HepG2 (cell line): ENCODE results near the gene LMAN2L. TPM values are rescaled to one million over a fixed set of nuclear protein-coding genes. Genes with fewer than 3 reads are reported as not detected.

Experiments
- ARNT ChIP-seq: fragments of 450-650 bp; IDR thresholded peaks from 2 replicates; pipeline ENCODE4 v1.6.1; 2017
- ARNTL ChIP-seq: sonication (generic); formaldehyde crosslinking; IDR thresholded peaks from 2 replicates; pipeline ENCODE4 v1.4.0; 2020; ENCODE audit warnings: mild to moderate bottlenecking, missing genetic modification reagents
- CBX1 ChIP-seq: IDR thresholded peaks from one replicate; pipeline ENCODE4 v1.6.1; 2016; ENCODE audit warnings: antibody characterized with exemption, low read depth
- CEBPB ChIP-seq: IDR thresholded peaks from 2 replicates; pipeline ENCODE4 v1.6.1; 2011; ENCODE audit warnings: low read depth, low read length, improper control_type of control experiment, borderline replicate concordance
- ETV5 ChIP-seq: IDR thresholded peaks from 2 replicates; pipeline ENCODE4 v1.6.1; 2018; ENCODE audit warnings: missing biosample characterization, missing genetic modification reagents, inconsistent platforms, borderline replicate concordance
- FOXJ3 ChIP-seq: sonication (generic); formaldehyde crosslinking; IDR thresholded peaks from 2 replicates; pipeline ENCODE4 v1.4.0; 2020; ENCODE audit warnings: missing genetic modification reagents, mild to moderate bottlenecking, borderline replicate concordance
- IKZF4 ChIP-seq: sonication (generic); formaldehyde crosslinking; IDR thresholded peaks from 2 replicates; pipeline ENCODE4 v1.5.1; 2020; ENCODE audit warnings: borderline replicate concordance, mild to moderate bottlenecking, low read depth, missing genetic modification reagents; ENCODE audit errors: not compliant biosample characterization
- IKZF5 ChIP-seq: IDR thresholded peaks from 2 replicates; pipeline ENCODE4 v1.6.1; 2018; ENCODE audit warnings: missing genetic modification reagents, mild to moderate bottlenecking, missing compliant biosample characterization
- MIER2 ChIP-seq: IDR thresholded peaks from 2 replicates; pipeline ENCODE4 v1.6.1; 2016; ENCODE audit warnings: missing biosample characterization, missing genetic modification reagents
- MTA3 ChIP-seq: sonication (generic); formaldehyde crosslinking; IDR thresholded peaks from 2 replicates; pipeline ENCODE4 v1.4.0; 2020; ENCODE audit warnings: missing genetic modification reagents
- NAIF1 ChIP-seq: sonication (generic); formaldehyde crosslinking; IDR thresholded peaks from 2 replicates; pipeline ENCODE4 v1.5.0; 2020; ENCODE audit warnings: mild to moderate bottlenecking, missing genetic modification reagents, borderline replicate concordance
- PAF1 ChIP-seq: IDR thresholded peaks from 2 replicates; pipeline ENCODE4 v1.6.1; 2016; ENCODE audit warnings: missing genetic modification reagents, missing compliant biosample characterization
- POLR2AphosphoS2 ChIP-seq: IDR thresholded peaks from 2 replicates; pipeline ENCODE4 v1.6.1; 2011; ENCODE audit warnings: low read depth, low read length, improper control_type of control experiment
- RXRB ChIP-seq: IDR thresholded peaks from 2 replicates; pipeline ENCODE4 v1.6.1; 2016; ENCODE audit warnings: borderline replicate concordance, missing genetic modification reagents, missing compliant biosample characterization
- ZFYVE20 ChIP-seq: sonication (generic); formaldehyde crosslinking; IDR thresholded peaks from 2 replicates; pipeline ENCODE4 v1.8.0; 2023; ENCODE audit warnings: low read depth, mild to moderate bottlenecking, moderate library complexity, missing genetic modification reagents, borderline replicate concordance
- ZNF446 ChIP-seq: sonication (generic); formaldehyde crosslinking; IDR thresholded peaks from 2 replicates; pipeline ENCODE4 v1.5.0; 2020; ENCODE audit warnings: mild to moderate bottlenecking, missing genetic modification reagents
- ZNF598 ChIP-seq: sonication (generic); formaldehyde crosslinking; IDR thresholded peaks from 2 replicates; pipeline ENCODE4 v1.5.1; 2020; ENCODE audit warnings: mild to moderate bottlenecking, missing genetic modification reagents, borderline replicate concordance
- ZNF703 ChIP-seq: sonication (generic); formaldehyde crosslinking; IDR thresholded peaks from 2 replicates; pipeline ENCODE4 v1.5.1; 2020; ENCODE audit warnings: missing genetic modification reagents, mild to moderate bottlenecking, moderate library complexity, borderline replicate concordance
- ZNF747 ChIP-seq: sonication (generic); formaldehyde crosslinking; IDR thresholded peaks from 2 replicates; pipeline ENCODE4 v1.8.1; 2023; ENCODE audit warnings: missing genetic modification reagents, mild to moderate bottlenecking, borderline replicate concordance
- ZNF772 ChIP-seq: sonication (generic); formaldehyde crosslinking; IDR thresholded peaks from 2 replicates; pipeline ENCODE4 v1.5.0; 2020; ENCODE audit warnings: mild to moderate bottlenecking, missing genetic modification reagents
- ZNF773 ChIP-seq: sonication (generic); formaldehyde crosslinking; IDR thresholded peaks from 2 replicates; pipeline ENCODE4 v1.4.0; 2020; ENCODE audit warnings: missing genetic modification reagents, borderline replicate concordance
- ZNF792 ChIP-seq: IDR thresholded peaks from 2 replicates; pipeline ENCODE4 v1.6.1; 2016
- ZSCAN30 ChIP-seq: sonication (generic); formaldehyde crosslinking; IDR thresholded peaks from 2 replicates; pipeline ENCODE4 v1.5.0; 2020; ENCODE audit warnings: mild to moderate bottlenecking, missing genetic modification reagents
- polyA plus RNA-seq, 8 experiments: library from polyadenylated mRNA; depleted of rRNA in 3 of 8; stranded (reverse) in 7 of 8; unstranded in 1 of 8; fragments of >200 nt; fragmentation: Illumina TruSeq in 4 of 8; extraction: Trizol in 4 of 8; gene quantifications; 2 replicates each; pipeline versions ENCODE4 v1.2.1 to v1.2.3, GENCODE V29; 2011 to 2016; ENCODE audit warnings: low read depth in 4 of 8, missing spikeins in 1 of 8, mixed read lengths in 1 of 8; ENCODE audit not compliant: insufficient read depth in 1 of 8
- total RNA-seq, 5 experiments: library from RNA; depleted of rRNA; stranded (reverse); fragments of >200 nt; fragmentation: Illumina TruSeq; extraction: Trizol; gene quantifications; 2 replicates each; pipeline ENCODE4 v1.2.3, GENCODE V29; 2016; ENCODE audit warnings: low read depth in 1 of 5
- TF ChIP-seq, protein P1 (sequence below): sonication (generic); formaldehyde crosslinking; IDR thresholded peaks from 2 replicates; pipeline ENCODE4 v1.5.1; 2020; ENCODE audit warnings: missing genetic modification reagents, mild to moderate bottlenecking, borderline replicate concordance
- TF ChIP-seq, protein P2 (sequence below): IDR thresholded peaks from 2 replicates; pipeline ENCODE4 v1.6.1; 2012; ENCODE audit warnings: low read length, improper control_type of control experiment

Gene LMAN2L
- total and polyA plus RNA-seq, 2 of the 13 experiments (the other 11 are each of a cell fraction or from before 2014, with no cell fraction given) = 39.1 to 57.9 TPM

GRCh38 chr2:96739633-96740428, at the start of gene LMAN2L (continued):
- TF ChIP-seq IKZF4 (no peak), ZNF747 (CRISPR knock-in tag) (no peak), RXRB (CRISPR knock-in tag) (no peak), ZNF703 (CRISPR knock-in tag) (0 out of 2 replicates have a peak, but pooled peaks have one; percentile 49), CBX1 (no peak), PAF1 (CRISPR knock-in tag) (no peak), ZSCAN30 (CRISPR knock-in tag) (no peak), ZNF772 (CRISPR knock-in tag) (no peak; the same call in 1 of the 2 replicates), ZNF792 (CRISPR knock-in tag) (0 out of 2 replicates have a peak, but pooled peaks have one; percentile 64), ETV5 (CRISPR knock-in tag) (no peak), ZNF446 (no peak), ZNF598 (CRISPR knock-in tag) (no peak), ARNT (no peak), MTA3 (CRISPR knock-in tag) (no peak), ARNTL (CRISPR knock-in tag) (peak; percentile 72; the same call in 1 of the 2 replicates), POLR2AphosphoS2 (no peak), FOXJ3 (0 out of 2 replicates have a peak, but pooled peaks have one; percentile 21), IKZF5 (CRISPR knock-in tag) (peak; percentile 67; the same call in 1 of the 2 replicates), MIER2 (no peak), NAIF1 (CRISPR knock-in tag) (no peak), ZFYVE20 (CRISPR knock-in tag) (no peak), ZNF773 (CRISPR knock-in tag) (no peak), CEBPB (no peak)
- TF ChIP-seq, protein P1, sequence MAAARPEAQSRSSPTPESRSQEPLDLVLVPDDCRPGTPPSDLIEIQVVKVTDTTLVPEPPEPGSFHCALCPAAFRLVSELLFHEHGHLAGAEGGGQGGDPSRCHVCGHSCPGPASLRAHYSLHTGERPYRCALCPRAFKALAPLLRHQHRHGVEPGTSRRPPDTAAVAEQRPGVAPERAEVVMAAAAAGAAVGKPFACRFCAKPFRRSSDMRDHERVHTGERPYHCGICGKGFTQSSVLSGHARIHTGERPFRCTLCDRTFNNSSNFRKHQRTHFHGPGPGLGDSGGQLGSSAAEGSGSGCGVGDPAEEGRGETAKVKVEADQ (CRISPR knock-in tag) = no peak; the same call in 1 of the 2 replicates
- TF ChIP-seq, protein P2, sequence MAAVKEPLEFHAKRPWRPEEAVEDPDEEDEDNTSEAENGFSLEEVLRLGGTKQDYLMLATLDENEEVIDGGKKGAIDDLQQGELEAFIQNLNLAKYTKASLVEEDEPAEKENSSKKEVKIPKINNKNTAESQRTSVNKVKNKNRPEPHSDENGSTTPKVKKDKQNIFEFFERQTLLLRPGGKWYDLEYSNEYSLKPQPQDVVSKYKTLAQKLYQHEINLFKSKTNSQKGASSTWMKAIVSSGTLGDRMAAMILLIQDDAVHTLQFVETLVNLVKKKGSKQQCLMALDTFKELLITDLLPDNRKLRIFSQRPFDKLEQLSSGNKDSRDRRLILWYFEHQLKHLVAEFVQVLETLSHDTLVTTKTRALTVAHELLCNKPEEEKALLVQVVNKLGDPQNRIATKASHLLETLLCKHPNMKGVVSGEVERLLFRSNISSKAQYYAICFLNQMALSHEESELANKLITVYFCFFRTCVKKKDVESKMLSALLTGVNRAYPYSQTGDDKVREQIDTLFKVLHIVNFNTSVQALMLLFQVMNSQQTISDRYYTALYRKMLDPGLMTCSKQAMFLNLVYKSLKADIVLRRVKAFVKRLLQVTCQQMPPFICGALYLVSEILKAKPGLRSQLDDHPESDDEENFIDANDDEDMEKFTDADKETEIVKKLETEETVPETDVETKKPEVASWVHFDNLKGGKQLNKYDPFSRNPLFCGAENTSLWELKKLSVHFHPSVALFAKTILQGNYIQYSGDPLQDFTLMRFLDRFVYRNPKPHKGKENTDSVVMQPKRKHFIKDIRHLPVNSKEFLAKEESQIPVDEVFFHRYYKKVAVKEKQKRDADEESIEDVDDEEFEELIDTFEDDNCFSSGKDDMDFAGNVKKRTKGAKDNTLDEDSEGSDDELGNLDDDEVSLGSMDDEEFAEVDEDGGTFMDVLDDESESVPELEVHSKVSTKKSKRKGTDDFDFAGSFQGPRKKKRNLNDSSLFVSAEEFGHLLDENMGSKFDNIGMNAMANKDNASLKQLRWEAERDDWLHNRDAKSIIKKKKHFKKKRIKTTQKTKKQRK = no peak
